ENCODE measurements around the gene C2CD4C. TPM values are rescaled to one million over a fixed set of nuclear protein-coding genes. Genes with fewer than 3 reads are reported as not detected.
"Not testable (repeated sequence)": the region's sequence is repeated elsewhere in the genome, so short reads cannot be mapped to it uniquely, and the experiment has no call there.

The C2CD4C gene
- total RNA-seq, 1 donor from 2014 or later, result 2.7 TPM

DNA sequence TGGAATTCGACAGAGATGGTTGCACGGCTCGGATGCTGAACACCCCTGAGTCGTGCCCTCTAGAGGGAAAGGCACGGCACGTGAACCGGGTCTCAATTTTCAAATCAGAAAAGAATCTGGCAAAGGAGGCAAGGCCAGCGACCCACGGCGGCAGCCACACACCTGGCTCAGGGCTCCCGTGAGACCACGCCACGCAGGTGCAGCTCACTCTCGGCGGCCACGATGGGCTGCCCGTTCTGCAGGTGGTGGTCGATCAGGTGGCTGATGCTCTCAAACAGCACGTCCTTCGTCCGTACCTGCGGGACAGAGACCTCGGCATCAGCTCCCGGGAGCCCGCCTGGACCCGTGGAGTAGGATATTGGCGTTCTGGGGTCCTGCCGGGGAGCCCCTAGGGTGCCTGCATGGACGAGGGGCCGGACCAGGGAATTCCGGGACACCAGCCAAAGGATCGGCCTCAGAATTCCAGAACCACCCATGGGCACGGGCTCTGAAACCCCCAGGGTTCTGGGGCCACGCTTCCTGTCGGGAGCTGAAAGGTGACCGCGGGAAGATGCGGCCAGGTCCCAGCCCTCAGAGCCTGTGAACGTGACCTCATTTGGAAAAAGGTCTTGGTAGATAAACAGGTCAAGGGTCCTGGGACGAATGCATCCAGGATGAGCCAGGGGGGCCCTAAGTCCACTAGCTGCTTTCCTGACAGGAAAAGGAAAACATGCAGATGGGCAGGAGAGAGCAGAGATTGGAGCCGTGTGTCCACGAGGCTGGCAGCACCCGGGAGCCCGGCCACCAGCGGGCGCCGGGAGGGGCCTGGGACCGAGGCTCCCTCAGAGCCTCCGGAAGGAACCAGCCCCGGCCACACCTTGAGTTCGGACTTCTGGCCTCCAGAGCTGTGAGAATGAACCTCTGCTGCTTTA, 10.1 kb upstream of the C2CD4C start:
- intact Hi-C loops (cut with DNase I), result no loop called here
- DNase-seq (ENCODE audit: low spot score), result no peak

GRCh38 chr19:416416-416815, 7.5 kb upstream of the C2CD4C start:
- intact Hi-C loops (cut with DNase I), result no loop called here
- no peak for DNase-seq (ENCODE audit: low spot score)

DNA sequence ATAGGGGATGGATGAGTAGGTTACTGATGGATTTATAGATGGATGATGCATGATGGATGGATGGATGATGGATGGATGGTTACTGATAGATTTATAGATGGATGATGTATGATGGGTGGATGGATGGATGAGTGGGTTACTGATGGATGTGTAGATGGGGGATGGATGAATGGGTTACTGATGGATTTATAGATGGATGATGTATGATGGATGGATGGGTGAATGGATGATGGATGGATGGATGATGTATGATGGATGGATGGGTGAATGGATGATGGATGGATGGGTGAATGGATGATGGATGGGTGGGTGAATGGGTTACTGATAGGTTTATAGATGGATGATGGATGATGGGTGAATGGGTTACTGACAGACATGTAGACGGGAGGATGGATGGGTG, 6.3 kb upstream of the C2CD4C start:
- no peak for DNase-seq (ENCODE audit: low spot score)
- intact Hi-C loops (cut with DNase I), result no loop called here

GRCh38 chr19:413756-414420, 4.9 kb upstream of the C2CD4C start:
- DNase-seq (ENCODE audit: low spot score), result no peak
- intact Hi-C loops (cut with DNase I), result no loop called here

DNA sequence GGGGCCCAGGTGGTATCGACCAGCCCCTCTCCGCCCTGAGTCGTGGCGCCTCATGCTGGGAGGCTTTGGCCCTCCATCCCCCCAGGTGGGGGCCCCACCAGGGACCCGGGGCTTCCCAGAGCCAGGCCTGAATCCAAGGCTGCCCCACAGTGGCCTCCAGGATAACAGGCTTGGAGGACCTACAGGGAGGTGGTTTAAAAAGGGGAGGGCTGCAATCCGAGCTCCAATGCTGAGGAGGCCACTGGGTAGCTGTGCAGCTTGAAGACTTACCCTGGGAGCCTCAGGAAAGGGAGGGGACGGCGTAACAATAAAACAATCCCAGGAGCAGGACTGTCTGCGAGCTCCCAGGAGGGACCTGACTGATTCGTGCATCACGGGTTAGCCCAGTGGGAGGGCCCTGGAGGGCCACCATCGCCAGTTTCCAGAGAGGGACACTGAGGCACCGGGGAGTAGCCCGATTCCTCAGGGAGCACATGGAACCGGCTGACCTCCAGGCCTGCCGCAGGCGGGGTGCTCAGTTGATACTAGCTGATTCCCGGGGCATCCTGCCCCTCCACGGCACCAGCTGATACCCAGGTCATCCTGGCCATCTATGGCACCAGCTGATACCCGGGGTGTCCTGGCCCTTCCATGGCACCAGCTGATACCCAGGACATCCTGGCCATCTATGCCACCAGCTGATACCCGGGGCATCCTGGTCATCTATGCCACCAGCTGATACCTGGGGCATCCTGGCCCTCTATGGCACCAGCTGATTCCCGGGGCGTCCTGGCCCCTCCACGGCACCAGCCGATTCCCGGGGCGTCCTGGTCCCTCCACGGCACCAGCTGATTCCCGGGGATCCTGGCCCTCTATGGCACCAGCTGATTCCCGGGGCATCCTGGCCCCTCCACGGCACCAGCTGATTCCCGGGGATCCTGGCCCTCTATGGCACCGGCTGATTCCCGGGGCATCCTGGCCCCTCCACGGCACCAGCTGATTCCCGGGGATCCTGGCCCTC, 3.7 kb upstream of the C2CD4C start:
- DNase-seq (ENCODE audit: low spot score), result no peak
- intact Hi-C loops (cut with DNase I), result no loop called here

DNA sequence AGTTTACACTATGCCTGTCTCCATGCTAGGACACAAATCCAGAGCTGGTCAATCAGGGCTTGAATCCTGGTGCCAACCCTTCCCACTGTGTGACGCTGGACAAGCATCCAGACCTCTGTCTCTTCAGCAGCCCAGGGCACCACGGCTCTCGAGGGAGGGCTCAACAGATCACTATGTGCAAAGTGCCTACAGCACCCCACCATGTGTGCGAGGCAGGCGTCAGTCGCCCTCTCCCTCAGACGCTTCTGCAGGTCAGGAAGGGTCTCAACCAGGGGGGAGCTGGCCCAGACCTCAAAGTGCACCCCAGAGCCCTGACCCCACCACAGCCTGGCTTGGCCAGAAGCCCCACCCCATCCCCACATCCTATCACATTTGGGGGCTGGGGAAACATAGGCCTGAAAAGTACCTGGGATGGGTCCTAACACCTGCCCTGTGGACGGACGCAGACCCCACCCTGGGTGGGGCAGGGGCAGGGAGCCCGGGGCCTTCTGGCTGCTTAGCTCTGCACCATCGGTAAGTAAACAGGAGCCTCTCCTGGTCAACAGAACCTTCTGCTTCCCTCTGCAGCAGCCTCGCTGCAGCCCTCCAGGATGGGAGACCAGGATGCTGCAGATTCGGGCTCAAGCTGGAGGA, 2.9 kb upstream of the C2CD4C start:
- no peak for DNase-seq (ENCODE audit: low spot score)
- intact Hi-C loops (cut with DNase I), result no loop called here

DNA sequence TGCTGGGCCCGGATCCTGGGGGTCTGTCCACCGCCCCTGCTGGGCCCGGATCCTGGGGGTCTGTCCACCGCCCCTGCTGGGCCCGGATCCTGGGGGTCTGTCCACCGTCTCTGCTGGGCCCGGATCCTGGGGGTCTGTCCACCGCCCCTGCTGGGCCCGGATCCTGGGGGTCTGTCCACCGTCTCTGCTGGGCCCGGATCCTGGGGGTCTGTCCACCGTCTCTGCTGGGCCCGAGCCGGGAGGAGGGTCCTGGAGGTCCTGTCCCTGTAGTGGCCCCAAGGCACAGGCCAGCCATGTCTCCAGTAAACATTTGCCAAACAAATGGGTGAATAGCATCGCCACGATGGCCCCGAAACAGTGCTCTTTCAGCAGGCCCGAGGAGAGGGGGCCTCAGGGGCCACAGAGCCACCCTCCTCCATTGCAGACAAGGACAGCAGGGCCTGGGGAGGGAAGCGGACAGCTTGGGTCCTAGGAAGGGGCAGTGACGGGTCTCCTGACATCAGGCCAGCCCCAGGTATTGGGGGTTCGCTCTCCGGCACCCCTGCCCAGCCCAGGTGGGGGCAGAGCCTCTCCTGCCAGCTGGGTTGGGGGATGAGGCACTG, 2.3 kb upstream of the C2CD4C start:
- DNase-seq (ENCODE audit: low spot score); intact Hi-C loops (cut with DNase I): not testable (repeated sequence)

DNA sequence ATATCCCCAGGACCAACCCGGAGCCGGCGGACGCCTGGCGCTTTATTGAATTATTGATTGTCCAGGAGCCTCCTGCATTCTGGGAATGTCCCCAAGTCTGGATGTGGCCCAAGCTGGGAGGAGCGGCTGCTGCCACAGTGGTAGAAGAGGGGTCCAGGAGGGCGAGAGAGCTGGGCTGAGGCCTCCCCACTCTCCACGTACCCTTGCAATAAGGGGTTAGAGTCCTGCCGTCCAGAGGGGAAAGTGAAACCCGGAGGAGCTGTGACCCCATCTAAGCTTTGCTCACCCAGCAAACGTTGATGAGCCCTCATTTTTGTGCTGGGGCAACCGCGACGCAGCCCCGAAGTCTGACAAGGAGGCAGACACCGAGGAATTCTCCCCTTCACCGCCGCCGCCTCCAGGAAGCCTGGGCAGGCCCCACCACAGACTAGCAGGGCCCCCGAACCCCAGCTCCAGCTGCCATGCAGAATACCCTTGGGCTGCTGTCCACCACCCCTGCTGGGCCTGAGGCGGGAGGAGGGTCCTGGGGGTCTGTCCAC, 1.4 kb upstream of the C2CD4C start:
- peak; percentile 26 for DNase-seq (ENCODE audit: low spot score)
- intact Hi-C loops (cut with DNase I), result no loop called here

DNA sequence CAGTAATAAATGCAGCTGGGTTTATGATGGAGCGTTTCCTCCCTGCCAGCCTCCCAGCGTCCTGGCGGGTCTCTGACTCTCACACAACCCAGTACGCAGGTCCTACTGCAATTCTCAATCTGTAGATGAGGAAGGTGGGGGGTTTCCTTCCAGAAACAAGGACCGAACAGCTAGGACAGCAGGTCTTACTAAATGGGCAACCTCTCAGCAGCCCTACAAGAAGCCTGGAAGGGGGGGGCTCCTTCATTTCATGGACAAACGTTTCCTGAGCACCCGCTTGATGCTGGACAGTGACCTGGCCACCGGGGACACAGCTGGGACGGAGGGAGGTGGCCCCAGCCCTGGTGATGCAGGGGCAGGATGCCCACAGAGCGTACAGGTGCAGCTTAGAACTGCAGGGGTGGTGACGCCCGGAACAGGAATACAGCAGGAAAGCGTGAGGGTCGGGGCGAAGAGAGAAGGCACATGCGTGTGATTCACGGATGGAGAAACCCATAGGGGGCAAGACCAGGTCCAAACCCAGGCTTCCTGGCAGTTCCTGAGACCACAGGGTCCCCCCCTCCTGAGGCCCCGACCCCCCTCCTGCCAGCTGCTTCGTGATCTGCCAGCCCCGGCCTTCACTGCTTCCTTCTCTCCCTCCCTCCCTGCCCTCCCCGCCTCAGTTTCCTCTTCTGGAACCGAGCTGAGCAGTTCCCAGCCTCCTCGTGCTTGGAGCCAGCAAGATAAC, 732 bp upstream of the C2CD4C start:
- peak; percentile 58 for DNase-seq (ENCODE audit: low spot score)
- intact Hi-C loops (cut with DNase I), result no loop called here

DNA sequence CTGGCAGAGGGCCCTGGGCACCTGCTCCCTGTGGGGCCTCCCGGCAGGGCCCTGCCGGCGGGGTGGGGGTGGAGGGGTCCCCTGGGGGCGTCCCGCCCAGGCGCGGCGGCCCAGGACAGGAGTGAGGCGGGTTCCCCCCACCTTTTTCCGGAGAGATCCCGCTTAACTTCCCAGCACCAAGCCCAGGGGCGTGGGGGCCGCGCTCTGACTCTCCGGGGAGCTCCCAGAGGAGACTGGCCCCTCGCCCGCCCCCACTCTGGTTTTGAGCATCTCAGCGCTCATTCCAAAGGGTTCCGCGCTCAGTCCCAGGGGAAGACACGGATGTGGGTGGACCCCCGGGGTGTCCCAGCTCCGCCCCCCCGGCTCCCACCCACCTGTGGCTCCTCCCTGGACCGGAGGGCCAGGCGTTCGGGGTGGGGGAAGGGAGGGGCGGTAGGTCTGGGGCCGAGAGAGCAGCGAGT, 476 bp downstream of the C2CD4C start:
- intact Hi-C loops (cut with DNase I), result no loop called here
- peak; percentile 53 for DNase-seq (ENCODE audit: low spot score)

GRCh38 chr19:407511-408440, 1.2 kb downstream of the C2CD4C start:
- peak; percentile 69 for DNase-seq (ENCODE audit: low spot score)

GRCh38 chr19:406971-407510, 1.9 kb downstream of the C2CD4C start:
- intact Hi-C loops (cut with DNase I), result no loop called here
- DNase-seq (ENCODE audit: low spot score), result peak; percentile 57

More at GRCh38 chr19:407511-408440, 1.2 kb downstream of the C2CD4C start:
- intact Hi-C loops (cut with DNase I), result no loop called here

GRCh38 chr19:406135-406781, 2.7 kb downstream of the C2CD4C start:
- intact Hi-C loops (cut with DNase I), result no loop called here
- DNase-seq (ENCODE audit: low spot score), result peak; percentile 59

GRCh38 chr19:405121-405965, 3.6 kb downstream of the C2CD4C start:
- intact Hi-C loops (cut with DNase I), result no loop called here
- DNase-seq (ENCODE audit: low spot score), result peak; percentile 64

All from cardiac septum (tissue), 1 donor.